GM21528 (cell line): Measurements from ENCODE around the gene RGS6.
"Not testable (repeated sequence)": the region's sequence is repeated elsewhere in the genome, so short reads cannot be mapped to it uniquely, and the experiment has no call there.

Source experiments
- ATAC-seq: cut with Tn5 transposase; IDR thresholded peaks from one replicate; pipeline ENCODE4 v1.9.1; 2021; ENCODE audit warnings: mild to moderate bottlenecking, moderate library complexity; ENCODE audit not compliant: unreplicated experiment, low FRiP score

The RGS6 gene

DNA sequence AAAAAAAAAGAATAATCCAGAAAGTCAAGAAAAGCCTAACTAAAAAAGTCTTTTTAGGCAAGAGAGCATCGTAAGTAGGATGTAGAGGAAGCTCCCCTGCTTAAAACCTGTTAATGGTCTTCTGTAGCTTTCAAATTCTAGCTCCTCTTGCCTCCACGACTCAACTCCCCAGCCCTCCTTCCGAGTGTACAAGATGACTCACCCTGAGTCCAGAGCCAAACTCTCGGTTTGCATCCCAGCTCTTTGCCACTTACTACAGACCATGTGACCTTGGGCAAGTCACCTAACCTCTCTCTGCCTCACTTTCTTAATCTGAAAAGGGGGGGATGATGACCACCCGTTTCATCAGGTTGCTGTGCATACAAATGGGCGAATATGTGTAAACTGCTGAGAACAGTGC is 501.3 kb downstream of the RGS6 start:
- no peak for ATAC-seq

- no peak for ATAC-seq
These were observed 502.6 kb downstream of the RGS6 start for GRCh38 chr14:72434856-72435255.

DNA sequence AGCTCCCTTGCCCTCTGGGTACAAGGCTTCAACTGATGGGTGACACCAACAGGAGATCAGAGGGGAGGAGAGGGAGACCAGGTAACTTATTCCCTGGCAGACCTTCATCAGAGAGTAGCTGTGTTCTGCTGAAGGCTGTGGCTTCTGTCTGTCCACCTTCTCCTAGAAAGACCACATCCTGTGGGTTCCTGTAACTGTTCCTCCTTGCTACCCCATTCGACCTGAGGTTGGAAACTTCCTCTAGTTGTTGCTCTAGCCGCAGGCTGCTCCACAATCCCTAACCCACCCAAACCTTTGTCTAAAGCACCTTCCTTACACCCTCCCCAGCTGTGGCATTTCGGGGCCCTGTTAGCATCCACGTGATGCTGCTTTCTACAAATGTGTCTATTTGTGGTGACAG is 507.5 kb downstream of the RGS6 start:
- no peak for ATAC-seq

DNA sequence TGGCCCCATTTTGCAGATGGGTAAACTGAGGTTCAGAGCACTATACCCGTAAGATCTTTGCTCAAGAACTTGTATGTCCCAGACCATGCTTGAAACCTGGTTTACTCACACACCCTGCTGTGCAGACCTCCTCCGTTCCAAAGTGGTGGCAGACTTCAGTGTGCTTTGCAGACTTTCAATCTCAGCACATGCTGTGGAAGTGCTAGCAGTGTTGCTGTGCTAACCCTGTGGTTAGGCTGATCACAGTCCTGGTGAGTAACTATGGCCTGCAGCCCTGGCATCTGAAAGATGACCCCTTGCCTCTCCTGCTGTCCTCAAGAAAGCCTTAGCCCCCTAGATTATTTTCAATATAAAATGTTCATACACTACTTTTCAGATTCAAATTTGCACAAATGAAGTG is 511.0 kb downstream of the RGS6 start:
- ATAC-seq = no peak

GRCh38 chr14:72443991-72444441 is 511.8 kb downstream of the RGS6 start:
- no peak for ATAC-seq

DNA sequence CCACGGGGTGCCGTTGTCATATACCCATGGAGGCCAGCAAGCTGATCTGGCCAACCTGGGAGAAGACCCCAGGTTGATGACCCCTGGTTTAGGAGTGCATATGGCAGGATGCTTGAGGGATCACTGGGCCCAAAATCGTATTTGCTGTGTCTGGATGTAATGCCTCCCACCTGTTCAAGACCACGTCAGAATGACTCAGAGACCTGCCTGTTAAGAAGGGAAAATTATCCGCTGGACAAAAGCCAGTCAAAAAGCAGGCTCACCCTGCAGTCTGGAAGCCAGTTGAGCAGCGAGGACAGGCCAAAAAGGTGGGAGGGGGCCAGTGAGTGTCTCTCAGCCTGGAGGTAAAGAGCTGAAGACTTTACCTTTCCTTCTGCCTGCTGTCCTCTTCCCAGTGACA is 512.5 kb downstream of the RGS6 start:
- ATAC-seq = no peak

DNA sequence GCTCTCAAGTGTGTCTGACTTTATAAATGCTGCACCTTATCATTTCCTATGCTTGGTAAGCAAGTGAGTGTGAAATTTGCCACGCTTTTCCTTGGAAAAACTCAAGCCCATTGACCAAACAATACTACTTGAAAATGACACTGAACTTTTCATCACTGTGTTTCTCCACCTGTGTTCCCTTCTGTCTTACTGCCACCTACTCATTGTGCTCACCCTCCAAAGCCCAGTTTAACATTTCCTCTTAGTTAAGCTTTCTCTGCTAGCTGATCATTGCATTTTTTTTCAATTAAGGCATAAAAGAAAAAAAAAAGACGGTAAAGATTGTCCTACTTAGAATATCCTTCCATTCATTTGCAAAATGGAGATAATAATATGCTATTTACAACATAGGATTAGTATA is 516.0 kb downstream of the RGS6 start:
- no peak for ATAC-seq

DNA sequence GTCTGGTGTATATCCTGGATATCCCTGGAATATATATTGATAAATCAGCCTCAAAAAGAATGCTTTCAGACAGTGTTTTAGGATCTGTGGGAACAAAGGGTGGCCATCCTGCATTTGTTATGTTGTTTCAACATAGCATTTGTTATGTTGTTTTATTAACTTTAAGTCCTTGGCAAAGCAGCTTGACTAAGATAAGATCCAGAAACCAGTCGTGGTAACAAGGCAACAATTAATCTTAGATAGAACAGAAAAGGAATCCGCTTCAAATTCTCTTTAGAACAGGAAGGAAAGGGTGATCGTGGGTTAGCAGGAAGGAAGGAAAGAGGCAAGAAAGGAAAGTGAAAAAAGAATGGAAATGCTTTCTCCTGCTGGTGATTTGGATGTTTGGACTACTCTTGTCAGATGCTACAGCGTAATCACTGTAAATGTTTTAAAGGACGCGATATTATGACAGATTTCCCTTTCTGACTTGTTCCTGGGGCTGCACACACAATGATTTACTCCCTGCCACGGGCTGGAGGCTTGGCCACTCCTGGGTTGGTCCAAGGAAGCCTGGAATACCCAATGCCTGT is 518.3 kb downstream of the RGS6 start:
- ATAC-seq = no peak

DNA sequence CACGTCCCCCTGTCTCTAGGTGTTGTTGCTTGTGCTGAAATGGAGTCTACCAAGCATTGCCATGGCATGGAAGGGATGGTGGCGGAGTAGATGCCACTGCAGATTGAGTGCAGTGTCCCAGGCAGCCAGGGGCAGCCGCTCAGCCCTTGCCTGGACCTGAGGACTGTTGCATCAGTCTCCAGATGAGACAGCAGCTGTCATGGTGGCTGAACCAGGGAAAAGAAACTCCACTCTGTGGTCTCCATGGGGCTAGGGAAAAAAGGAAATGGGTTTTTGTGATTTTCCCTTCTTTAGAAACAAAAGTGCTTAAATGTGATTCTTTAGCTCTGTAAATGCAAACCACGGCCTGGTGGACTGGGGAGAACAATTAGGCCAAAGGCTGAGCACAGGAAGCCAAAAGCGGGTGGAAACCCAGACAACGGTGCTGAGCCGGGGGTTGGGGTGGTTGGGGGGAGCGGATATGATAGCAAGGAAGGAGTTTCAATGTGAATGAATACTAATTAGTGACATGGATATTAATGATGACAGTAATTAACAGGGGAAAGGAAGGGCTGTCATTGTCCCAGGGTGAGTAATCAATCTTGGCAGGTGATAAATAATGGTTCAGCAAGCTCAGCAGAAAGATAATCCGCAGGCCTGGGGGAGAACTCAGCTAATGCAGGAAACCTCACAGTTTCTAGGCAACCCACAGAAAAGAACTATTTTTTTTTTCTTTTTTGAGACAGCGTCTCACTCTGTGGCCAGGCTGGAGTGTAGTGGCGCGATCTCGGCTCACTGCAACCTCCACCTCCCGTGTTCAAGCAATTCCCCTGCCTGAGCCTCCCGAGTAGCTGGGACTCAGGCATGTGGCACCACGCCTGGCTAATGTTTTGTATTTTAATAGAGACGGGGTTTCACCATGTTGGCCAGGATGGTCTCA is 519.1 kb downstream of the RGS6 start:
- ATAC-seq = peak; percentile 77

DNA sequence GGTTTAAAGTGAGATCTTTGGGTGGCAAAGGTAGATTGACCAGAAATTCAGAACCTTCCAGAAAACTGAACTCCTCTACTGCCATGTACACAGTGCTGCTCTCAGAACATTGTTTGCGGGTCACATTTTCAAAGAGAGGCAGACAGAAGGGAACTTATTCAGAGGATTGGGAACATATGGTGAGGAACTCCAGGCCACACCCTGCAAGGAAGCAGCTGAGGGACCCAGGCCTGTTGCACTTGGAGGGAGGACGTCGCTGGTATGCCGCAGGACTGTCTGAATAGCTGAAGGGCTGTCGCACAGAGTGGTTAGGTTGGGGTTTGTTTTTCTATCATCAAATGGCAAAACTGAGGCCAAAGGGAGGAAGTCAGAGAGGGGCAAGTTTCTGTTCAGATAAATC is 520.5 kb downstream of the RGS6 start:
- ATAC-seq = no peak

DNA sequence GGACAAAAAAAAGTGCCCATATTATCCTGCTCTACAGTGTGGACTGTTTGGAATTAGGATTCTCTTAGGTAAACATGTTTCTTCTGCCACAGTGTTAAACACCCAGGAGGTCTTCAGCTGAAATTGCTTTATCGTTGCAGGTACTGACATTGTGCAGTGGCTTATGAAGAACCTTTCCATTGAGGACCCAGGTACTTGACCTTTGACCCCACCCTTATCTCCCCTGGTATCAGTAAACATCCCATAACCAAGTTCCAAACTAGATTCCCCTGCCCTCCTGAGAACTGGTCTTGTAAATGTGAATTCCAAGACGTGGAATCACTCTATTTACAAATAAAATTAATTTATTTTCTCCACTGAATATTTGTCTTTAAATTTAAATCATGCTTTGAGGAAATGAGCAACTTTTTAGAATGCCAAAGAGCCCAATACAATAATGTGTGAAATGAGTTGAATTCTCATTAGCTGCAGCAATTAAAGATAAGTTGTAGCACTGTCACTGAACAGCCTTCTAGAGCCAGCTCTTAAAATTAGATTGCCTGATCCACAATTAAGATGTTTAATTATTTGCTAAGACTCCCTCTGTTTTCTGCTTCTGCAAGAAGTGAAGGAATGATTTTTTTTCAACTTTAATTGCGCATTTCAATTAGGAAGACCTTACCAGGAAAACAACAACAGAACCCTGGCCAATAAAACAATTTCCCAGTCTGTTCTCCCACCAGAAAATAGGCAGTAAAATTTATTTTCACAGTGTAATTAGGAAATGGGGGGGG is 522.3 kb downstream of the RGS6 start:
- no peak for ATAC-seq

DNA sequence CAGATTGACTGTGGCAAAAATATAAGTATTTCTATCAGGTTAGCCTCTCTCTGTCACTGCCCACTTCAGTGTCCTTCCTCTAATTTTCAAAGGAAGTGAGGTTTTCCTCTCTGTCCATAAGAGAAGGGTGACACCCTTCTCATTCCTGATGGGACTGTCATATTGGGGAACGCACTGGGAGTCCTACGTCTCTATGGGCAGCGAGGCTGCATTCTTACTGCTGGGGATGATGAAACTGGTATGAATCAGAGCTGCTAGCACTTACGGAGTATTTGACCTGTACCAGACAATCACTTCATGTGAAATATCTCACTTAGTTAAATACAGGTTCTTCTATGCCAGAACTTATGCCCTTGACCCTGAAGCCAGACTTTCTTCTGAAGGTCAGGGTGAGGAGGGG is 525.4 kb downstream of the RGS6 start:
- no peak for ATAC-seq

DNA sequence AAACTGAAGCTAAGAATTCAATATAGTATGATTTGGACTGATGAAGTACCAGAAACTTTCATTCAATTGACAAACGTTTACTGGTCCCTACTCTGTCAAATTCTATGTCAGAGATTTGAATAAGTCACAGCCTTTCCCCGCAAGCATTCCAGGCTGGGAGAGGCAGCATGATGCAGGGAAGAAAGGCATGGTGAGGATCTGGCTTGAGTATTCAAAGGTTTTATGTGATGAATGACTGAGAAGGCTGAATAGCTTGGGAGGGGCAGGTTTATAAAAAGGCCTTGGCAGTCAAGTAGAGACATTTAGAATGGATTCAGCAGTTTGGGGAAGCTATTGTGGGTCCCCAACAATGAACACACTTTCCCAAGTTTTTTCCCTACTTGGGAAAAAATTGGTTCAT is 529.8 kb downstream of the RGS6 start:
- ATAC-seq = no peak

- no peak for ATAC-seq
These were observed 531.1 kb downstream of the RGS6 start for GRCh38 chr14:72463291-72463866.

- ATAC-seq = no peak
These were observed 532.0 kb downstream of the RGS6 start for GRCh38 chr14:72464226-72464625.

- no peak for ATAC-seq
These were observed 534.1 kb downstream of the RGS6 start for GRCh38 chr14:72466325-72466724.

- ATAC-seq = no peak
These were observed 539.1 kb downstream of the RGS6 start for GRCh38 chr14:72471346-72471745.

GRCh38 chr14:72472845-72473244 is 540.6 kb downstream of the RGS6 start:
- ATAC-seq = no peak

DNA sequence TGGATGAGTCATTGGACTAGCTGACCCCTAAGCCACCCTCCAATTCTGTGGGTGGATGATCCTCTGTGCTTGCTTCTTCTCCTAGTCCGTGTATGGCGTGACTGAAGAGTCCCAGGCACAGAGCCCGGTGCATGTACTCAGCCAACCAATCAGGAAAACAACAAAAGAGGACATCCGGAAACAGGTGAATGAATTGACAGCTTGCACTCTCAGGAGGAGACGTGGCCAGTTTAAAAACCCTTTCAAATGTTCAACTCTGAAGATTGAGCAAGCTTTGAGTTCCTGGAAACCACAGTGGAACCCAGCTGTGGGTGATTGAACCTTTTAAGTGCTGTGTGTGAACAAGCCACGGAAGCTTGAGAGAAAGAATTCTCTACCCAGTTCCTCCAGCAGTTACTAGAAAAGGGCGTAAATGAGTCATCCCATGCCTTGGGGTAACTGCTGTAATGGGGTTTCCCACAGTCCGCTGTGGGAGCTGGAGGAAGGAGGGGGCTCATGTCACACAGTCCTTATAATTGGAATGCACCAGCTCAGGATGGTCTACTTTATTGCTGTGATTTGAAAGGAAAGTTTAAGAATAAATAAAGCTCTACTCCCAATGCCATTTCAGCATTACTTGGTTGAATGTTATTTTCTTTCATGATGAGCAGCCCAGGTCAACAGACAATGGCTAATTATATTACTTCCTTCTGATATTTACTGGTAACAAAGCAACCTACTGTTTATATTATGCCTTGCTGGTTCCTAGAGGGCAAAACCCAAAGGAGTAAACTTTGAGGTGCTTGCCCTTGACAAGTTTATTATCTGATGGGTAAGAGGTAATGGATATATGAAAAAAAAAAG is 544.6 kb downstream of the RGS6 start:
- ATAC-seq = peak; percentile 86

- ATAC-seq = not testable (repeated sequence)
These were observed 545.3 kb downstream of the RGS6 start for GRCh38 chr14:72477578-72477977.
